Activated CD4-positive, alpha-beta T cell treated with anti-CD3 and anti-CD28 coated beads for 4 hours (primary cell): ENCODE data around the gene KCNS3.
"Not testable (repeated sequence)": the region's sequence is repeated elsewhere in the genome, so short reads cannot be mapped to it uniquely, and the experiment has no call there.

ENCODE experiments used
- DNase-seq, 2 donors: peaks; one replicate each; pipeline ENCODE4 v3.0.0-alpha.2; 2020

Gene KCNS3

DNA sequence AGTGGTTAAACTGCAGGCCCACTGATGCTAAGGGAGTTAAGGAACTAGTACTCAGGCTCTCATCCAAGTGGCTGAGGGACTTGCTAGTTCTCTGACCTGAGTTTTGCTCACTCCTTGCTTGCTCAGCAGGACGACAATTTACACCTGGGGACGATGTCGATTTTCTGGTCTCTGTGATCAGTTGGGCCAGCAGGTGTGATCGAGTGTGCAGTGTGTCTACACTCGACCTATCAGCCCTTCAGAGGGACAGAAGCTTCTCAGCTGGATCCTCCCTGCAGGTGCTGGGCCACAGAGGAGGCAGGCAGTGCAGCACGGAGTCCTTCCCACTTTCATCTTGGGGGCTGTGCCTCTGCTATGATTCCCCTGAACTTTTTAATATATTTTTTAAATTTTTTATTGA lies 71.5 kb downstream of the KCNS3 start:
- DNase-seq, result no peak

DNA sequence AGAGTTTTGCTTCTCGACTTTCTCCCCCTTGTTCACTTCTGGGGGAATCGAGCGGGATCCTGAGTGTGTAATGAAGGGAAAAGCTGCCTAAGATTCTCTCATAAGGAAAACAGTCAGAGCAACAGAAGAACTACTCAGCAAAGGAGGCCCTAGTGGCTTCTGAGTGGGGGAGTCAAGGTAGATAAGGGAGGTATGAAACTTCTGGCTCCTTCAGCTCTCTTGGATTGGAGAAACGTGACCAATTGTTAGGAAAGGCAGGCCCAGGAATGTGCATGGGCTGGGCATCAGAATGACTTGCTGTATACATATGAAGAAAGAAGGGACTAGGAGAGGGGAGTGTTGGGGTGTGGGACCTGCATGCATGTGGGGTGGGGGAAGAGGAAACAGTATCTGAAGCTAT lies 73.1 kb downstream of the KCNS3 start:
- DNase-seq, result no peak

DNA sequence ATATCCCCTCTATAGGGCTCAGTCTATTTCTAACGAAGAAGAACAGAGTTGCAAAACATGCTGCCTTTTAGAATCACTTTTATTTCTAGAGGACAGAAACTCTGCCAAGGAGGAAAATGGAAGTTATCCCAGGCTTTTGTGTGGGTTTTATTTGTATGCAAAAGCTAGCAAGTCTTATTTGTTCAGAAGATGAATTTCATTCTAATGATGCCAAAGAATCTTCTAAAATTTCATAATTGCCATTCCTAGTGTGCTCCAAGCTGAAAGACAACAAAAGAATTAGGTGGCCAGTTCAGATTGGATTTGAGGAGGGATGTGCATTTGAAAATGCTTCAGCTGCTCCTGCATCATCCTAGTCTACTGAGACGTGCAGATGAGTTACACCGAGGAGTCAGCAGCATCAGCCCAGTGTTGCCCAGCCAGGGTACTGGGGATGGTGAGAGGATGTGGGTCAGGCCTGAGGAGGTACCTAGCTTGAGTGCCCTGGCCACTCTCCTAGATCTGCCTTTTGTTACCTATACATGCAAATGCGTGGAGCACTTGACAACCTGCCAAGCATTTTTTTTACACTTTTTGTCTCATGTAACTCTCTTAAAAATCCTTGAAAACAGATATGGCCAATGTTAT lies 80.1 kb downstream of the KCNS3 start:
- no peak for DNase-seq

DNA sequence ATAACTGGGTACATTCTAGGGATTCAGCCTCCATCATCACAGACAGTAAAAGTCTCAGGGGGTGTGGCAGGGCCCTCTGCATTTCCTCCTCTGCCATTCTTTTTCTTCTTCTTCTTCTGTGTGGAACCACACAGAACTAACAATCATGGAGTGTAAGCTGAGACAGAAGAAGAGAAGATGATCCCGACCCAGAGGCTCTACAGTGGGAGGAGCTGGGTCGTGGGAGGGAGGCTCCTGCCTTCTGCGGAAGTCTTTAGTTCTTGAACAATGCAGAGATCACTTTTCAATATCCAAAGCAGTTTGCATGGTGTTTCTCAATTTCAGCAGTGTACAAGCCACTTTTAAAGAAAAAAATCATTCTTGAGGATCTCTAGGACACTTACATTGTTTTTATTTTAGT lies 80.9 kb downstream of the KCNS3 start:
- no peak for DNase-seq

DNA sequence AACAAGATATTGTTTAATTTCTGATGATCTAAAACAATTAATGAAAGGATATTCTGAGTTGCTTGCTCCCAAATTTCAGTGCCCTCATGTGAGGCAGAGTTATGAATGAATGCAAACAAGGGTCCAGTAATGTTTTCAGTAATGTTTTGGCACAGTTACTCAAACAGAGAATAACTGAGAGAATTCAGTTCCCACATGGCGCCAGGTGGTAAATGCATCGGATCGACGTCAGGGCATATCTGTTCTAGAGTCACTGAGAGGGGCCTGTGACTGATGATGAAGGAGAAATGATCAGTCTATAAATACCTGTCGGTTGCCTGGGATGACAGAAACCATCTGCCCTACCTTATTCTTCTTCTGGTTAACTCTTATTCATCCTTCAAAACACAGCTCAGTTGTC lies 81.4 kb downstream of the KCNS3 start:
- DNase-seq, result no peak

DNA sequence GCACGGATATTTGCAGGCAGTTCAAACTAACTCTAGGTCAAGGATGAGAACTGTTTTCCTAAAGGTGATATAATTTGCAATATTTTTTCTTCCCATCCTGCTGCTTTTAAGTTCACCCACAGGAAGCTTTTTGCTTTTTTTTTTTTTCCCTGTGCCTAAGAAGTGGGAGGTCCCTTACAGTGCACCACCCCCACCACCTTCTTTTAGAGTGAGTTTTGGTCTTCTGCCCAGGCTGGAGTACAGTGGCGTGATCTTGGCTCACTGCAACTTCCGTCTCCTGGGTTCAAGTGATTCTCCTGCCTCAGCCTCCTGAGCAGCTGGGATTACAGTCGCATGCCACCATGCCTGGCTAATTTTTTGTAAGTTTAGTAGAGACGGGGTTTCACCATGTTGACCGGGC lies 82.5 kb downstream of the KCNS3 start:
- DNase-seq, result no peak

DNA sequence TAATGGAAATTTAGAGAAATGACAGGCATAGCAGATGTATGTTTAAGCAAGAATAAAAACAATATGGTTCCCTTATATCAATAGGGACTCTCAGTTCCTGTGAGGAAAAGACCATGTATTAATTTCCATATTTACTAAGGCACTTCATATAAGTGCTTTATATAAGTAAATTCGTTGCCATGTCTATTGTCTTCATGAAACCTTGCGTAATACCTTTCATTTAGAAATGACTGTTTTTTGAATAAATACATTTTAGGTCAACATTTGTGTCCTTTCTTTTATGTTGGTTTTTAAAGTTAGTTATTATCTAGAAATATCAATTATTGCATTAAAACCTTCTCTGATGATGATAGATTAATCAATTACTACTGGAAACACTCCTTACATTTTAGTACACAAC lies 83.3 kb downstream of the KCNS3 start:
- DNase-seq, result no peak

DNA sequence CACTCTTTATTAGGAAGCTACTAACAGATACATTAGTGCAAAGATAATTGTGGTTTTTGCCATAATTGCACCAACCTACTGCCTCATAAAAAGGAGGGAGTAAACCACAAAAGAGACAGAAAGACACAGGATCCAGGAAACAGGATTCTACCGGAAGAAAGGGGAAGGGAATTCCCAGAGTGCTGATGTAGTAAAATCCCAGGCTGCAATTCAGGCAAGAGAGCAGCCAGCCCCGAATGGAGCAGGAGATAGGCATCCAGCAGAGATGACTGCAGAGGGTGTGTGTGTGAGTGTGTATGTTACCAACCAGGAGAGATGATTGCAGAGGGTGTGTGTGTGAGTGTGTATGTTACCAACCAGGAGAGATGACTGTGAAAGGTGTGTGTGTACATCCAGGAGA lies 84.4 kb downstream of the KCNS3 start:
- no peak for DNase-seq

DNA sequence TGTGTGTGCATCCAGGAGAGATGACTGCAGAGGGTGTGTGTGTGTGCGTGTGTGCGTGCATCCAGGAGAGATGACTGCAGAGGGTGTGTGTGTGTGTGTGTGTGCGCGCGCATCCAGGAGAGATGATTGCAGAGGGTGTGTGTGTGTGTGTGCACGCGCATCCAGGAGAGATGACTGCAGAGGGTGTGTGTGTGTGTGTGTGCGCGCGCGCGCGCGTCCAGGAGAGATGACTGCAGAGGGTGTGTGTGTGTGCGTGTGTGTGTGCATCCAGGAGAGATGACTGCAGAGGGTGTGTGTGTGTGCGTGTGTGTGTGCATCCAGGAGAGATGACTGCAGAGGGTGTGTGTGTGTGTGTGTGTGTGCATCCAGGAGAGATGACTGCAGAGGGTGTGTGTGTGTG lies 85.1 kb downstream of the KCNS3 start:
- not testable (repeated sequence) for DNase-seq

DNA sequence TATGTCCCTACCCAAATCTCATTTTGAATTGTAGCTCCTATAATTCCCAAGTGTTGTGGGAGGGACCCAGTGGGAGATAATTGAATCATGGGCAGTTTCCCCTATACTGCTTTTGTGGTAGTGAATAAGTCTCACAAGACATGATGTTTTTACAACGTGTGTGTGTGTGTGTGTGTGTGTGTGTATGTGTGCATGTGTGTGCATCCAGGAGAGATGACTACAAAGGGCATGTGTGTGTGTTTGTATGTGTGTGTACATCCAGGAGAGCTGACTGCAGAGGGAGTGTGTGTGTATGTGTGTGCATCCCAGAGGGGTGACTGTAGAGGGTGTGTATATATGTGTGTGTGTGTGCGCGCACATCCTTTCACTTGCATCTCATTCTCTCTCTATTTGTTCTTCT lies 86.7 kb downstream of the KCNS3 start:
- DNase-seq, result no peak

DNA sequence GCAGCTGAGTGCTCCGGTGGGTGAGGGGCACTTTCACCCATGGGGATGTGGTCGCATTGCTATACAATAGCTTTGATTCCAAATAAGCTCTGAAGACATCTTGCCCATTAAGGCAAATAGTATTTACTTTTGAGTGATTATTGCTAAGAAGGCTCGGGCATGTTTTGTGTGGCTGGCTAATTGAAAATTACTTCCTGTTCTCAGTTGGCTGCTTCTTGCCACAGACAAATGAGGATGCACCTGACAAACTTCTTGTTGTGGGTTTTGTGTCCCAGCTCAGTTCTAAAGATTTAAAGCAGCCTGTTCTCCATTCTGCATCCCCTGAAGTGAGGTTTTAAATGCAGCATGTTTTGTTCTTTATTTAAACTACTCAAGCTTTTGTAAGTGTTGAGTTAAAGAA lies 88.3 kb downstream of the KCNS3 start:
- DNase-seq, result no peak

DNA sequence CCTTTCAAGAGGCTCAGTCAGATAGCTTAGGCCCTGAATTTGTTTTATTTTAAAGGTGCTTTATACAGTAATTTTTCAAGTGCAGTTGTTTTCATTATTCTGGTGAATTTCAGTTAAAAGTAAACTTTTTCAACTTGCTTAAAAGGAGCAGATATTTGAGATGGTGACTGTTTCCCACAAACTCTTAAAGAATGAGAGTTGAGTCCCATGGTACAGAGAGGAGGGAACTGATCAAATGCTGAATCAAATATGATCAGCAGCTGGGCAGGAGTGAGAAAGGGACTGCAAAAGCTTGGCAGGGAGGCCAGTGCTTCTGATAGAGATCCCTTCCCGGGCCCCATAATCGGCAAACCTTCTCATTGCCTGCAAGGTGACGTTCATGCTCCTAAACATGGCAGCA lies 91.2 kb downstream of the KCNS3 start:
- no peak for DNase-seq

DNA sequence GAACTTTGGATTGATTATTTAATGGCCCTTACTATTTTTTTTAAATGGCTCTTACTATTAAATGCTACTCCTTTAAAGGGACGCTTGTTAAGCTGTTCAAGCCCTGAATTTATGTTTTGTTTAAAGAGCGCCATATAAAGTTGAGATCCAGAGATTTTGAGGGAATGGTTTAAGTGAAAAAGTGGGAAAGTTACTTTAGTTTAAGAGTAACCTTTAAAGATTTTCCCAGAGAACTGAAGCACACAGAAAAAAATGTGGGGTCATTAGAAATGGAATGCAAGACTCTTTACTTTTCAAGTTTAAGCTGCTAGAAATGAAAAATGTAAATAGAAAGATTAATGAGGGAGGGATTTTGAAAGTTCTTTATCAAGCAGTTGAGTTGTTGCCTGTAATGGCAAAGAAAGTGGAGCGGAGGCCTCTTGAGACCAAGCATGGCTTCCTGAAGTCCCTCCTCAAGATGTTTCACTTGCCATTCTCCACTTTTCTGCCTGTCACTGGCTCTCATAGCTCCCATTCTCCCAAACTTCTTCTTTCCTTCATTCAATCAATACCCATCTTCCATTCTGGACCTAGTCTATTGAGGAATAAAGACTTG lies 93.2 kb downstream of the KCNS3 start:
- no peak for DNase-seq

DNA sequence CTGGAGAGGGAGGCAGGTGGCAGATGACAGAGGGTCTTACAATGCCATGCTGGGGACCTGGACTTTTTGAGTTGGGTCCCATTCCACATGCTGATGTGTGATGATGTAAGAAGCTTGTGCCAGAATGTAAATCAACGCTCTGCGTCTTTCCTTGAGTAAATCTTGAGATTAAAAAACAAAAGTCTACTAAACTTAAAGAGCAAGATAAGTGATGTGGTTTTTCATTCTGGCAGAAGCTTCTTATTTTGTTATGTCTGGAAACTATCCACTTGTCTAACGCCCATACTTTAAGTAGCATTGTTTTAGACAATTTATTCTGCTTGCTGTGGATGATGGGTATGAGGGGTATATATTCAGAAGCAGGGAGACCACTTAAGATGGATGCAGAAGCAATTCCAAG lies 94.5 kb downstream of the KCNS3 start:
- no peak for DNase-seq

DNA sequence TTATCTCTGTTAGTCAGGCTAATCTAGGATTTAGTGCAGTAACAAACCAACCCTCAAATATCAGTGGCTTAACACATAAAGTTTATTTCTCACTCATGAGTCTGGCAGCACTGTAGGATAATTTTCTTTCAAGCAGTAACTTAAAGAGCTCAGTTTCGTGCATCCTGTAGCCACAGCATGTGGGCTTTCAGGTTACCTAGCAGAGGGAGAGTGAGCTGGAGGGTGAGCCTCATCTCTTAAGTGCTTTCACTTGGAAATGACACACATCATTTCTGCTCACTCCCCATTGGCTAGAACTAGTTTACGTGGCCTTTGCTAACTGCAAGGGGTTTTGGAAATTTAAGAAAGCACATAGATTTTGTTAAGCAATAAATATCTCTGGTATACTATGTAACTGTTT lies 96.9 kb downstream of the KCNS3 start:
- no peak for DNase-seq

DNA sequence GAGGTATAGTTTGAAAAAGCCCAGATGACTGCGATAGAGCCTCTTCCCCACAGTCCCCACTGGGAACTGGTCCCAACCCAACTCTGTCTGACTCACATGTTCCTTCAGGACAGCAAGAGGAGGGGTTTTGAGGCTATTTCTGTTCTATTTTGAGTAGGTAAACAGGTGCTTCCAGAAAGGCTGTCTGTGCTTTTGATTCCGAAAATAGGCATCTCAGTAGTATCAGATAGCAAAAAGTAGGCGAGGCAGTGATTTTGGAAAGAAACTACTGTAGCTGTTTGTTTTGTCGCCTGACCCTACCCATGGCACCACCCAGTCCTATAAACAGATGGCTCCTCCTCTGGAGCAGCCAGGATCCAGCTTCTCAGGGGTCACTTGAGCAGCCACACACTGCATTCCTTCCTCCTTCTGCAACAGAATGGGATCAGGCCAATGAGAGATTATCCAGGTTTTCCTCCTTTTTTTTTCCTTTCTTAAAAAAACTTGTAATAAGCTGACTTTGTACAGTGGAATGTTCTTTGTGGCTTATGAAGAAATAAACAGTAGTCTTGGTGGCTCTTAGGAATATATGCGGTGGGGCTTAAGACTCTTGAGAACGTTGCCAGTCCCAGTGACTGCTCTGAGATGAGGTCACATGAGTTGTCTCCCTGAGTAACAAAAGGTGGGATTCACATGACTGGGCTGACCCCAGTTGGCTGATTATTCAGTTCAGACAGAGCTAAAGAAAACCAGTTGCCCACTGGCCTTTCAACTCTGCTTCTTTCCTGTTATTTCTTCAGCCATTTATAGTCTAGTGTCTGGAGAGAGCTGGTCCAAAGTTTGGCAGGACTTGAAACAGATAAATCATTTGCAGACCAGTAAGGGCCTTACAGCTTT lies 98.6 kb downstream of the KCNS3 start:
- DNase-seq, result no peak

DNA sequence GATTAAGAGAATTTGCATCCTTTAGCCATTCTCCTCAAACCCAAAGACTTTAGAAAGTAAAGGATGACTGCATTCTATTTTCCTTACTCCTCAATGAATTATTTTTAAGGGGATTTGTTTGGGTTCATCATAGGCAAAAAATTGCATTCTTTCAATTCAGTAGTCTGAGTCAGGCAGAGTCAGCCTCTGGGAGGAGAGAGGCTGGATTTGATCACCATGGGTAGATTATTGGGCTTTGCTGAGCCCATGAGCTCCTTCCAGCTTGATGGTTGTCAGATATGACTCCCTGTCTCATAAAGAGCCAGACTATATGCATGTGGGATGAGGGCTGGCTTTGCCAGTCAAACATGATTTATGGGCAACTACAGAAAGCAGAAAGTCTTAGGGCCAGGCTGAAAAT lies 101.2 kb downstream of the KCNS3 start:
- no peak for DNase-seq

DNA sequence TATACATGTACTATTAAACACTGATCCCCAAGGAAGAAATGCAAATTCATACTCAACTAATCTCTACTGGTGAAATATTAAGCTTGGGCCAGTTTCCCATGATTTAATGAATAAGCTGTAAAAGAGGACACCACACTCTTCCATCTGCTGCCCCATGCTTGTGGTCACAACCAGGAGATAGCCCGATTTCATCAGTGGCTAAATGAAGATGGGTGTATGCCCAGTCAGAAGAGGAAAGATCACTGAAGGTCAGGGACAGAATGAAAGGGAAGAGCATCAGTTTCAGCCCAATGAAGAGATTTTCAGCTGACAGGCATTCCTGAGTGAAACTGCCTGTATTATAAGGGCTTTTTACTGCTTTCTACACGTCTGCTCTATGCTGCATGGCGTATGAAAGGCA lies 103.5 kb downstream of the KCNS3 start:
- no peak for DNase-seq
